GM19468 (cell line): ENCODE data around the gene ZGLP1.
"Not testable (repeated sequence)": the region's sequence is repeated elsewhere in the genome, so short reads cannot be mapped to it uniquely, and the experiment has no call there.

ENCODE experiments used
- ATAC-seq: cut with Tn5 transposase; IDR thresholded peaks from one replicate; pipeline ENCODE4 v1.9.1; 2021; ENCODE audit warnings: mild to moderate bottlenecking, moderate library complexity, moderate number of reproducible peaks; ENCODE audit not compliant: unreplicated experiment; ENCODE audit errors: extremely low read depth

ZGLP1 gene

GRCh38 chr19:10309423-10309822 lies at the start of gene ZGLP1:
TSS of gene ZGLP1 (minus strand) at chr19:10309815.
- no peak for ATAC-seq

GRCh38 chr19:10356431-10356830 lies 46.8 kb upstream of the ZGLP1 start:
- no peak for ATAC-seq

GRCh38 chr19:10353793-10354391 lies 44.3 kb upstream of the ZGLP1 start:
- no peak for ATAC-seq

- no peak for ATAC-seq
Measured at GRCh38 chr19:10352764-10353671, 43.4 kb upstream of the ZGLP1 start.

- no peak for ATAC-seq
Measured at GRCh38 chr19:10346509-10346908, 36.9 kb upstream of the ZGLP1 start.

GRCh38 chr19:10344780-10345179 lies 35.2 kb upstream of the ZGLP1 start:
- ATAC-seq: no peak

- ATAC-seq: no peak
Measured at GRCh38 chr19:10343495-10343894, 33.9 kb upstream of the ZGLP1 start.

GRCh38 chr19:10339977-10340376 lies 30.4 kb upstream of the ZGLP1 start:
- no peak for ATAC-seq

GRCh38 chr19:10339380-10339960 lies 29.9 kb upstream of the ZGLP1 start, which contains the start of gene ICAM3:
TSS of gene ICAM3 (minus strand) at chr19:10339624. CDS start at chr19:10339614, 10 bp downstream.
- peak; percentile 50 for ATAC-seq

- ATAC-seq: no peak
Measured at GRCh38 chr19:10338940-10339339, 29.3 kb upstream of the ZGLP1 start.

- not testable (repeated sequence) for ATAC-seq
Measured at GRCh38 chr19:10336725-10337124, 27.1 kb upstream of the ZGLP1 start.

GRCh38 chr19:10335352-10335985 lies 25.9 kb upstream of the ZGLP1 start:
- no peak for ATAC-seq

GRCh38 chr19:10334588-10335351 lies 25.2 kb upstream of the ZGLP1 start:
- ATAC-seq: no peak

- no peak for ATAC-seq
Measured at GRCh38 chr19:10333758-10334587, 24.4 kb upstream of the ZGLP1 start.

- peak; percentile 41 for ATAC-seq
Measured at GRCh38 chr19:10332965-10333757, 23.5 kb upstream of the ZGLP1 start, which contains the start of gene RAVER1. TSS of gene RAVER1 (minus strand) at chr19:10333529. CDS start at chr19:10333507, 22 bp downstream.

GRCh38 chr19:10332158-10332964 lies 22.7 kb upstream of the ZGLP1 start:
- ATAC-seq: no peak

- ATAC-seq: no peak
Measured at GRCh38 chr19:10329555-10329954, 19.9 kb upstream of the ZGLP1 start.
